ENCODE data around the gene DPCD.
"Not testable (repeated sequence)": the region's sequence is repeated elsewhere in the genome, so short reads cannot be mapped to it uniquely, and the experiment has no call there.

The DPCD gene

GRCh38 chr10:101623528-101623927 is 35.4 kb downstream of the DPCD start:
- no peak for DNase-seq

GRCh38 chr10:101624526-101625102 is 36.5 kb downstream of the DPCD start:
- no peak for DNase-seq

- no peak for DNase-seq
Observed at GRCh38 chr10:101625821-101626412, 37.8 kb downstream of the DPCD start.

- no peak for DNase-seq
Observed at GRCh38 chr10:101629837-101630632, 41.9 kb downstream of the DPCD start.

GRCh38 chr10:101630633-101630920 is 42.5 kb downstream of the DPCD start:
- no peak for DNase-seq

GRCh38 chr10:101631821-101632475 is 43.8 kb downstream of the DPCD start:
- DNase-seq, result no peak

- not testable (repeated sequence) for DNase-seq
Observed at GRCh38 chr10:101633510-101633909, 45.4 kb downstream of the DPCD start.

- DNase-seq, result no peak
Observed at GRCh38 chr10:101639141-101639900, 51.2 kb downstream of the DPCD start.

- no peak for DNase-seq
Observed at GRCh38 chr10:101643546-101643945, 55.4 kb downstream of the DPCD start.

GRCh38 chr10:101644002-101644401 is 55.9 kb downstream of the DPCD start:
- no peak for DNase-seq

- DNase-seq, result no peak
Observed at GRCh38 chr10:101645659-101646058, 57.5 kb downstream of the DPCD start.

- DNase-seq, result no peak
Observed at GRCh38 chr10:101646364-101646763, 58.2 kb downstream of the DPCD start.

- DNase-seq, result no peak
Observed at GRCh38 chr10:101647255-101647654, 59.1 kb downstream of the DPCD start.

GRCh38 chr10:101649525-101650085 is 61.5 kb downstream of the DPCD start:
- no peak for DNase-seq

GRCh38 chr10:101650863-101651262 is 62.7 kb downstream of the DPCD start:
- no peak for DNase-seq

- DNase-seq, result no peak
Observed at GRCh38 chr10:101651336-101651735, 63.2 kb downstream of the DPCD start.

GRCh38 chr10:101653536-101653935 is 65.4 kb downstream of the DPCD start:
- DNase-seq, result no peak

GRCh38 chr10:101655570-101655969 is 67.4 kb downstream of the DPCD start:
- no peak for DNase-seq

GRCh38 chr10:101656890-101657289 is 68.8 kb downstream of the DPCD start:
- DNase-seq, result no peak

GRCh38 chr10:101658975-101659374 is 70.9 kb downstream of the DPCD start:
- no peak for DNase-seq
